Caco-2 (cell line): Measurements from ENCODE around the gene CLDN22. TPM values are rescaled to one million over a fixed set of nuclear protein-coding genes. Genes with fewer than 3 reads are reported as not detected.
A peak's percentile ranks its signal among the peaks of the same experiment; 100 is the strongest.

Source experiments
- BruUV-seq: library from RNA; stranded (reverse); fragments of 400-500 nt; replicated peaks from 2 replicates; lab custom pipeline; 2021; lab: Mats Ljungman, UMichigan
- CTCF ChIA-PET: fragments of 300-600 bp; sonication (Branson Sonifier 250); formaldehyde crosslinking; loops from one replicate; lab custom pipeline; 2022; ENCODE audit warnings: antibody characterized with exemption; lab: Charles Lee
- POLR2A ChIA-PET: fragments of 300-600 bp; sonication (Branson Sonifier 250); formaldehyde crosslinking; loops from one replicate; lab custom pipeline; 2022; ENCODE audit warnings: antibody characterized with exemption; lab: Charles Lee
- DNase-seq, 2 experiments: peaks; one replicate each; pipeline versions ENCODE4 v3.0.0 to v3.0.0-alpha.2; 2020 to 2022
- H3K27me3 ChIP-seq: replicated peaks from 2 replicates; pipeline ENCODE4 v1.6.0; 2011; ENCODE audit warnings: low read length; ENCODE audit not compliant: control insufficient read depth, insufficient read depth
- H3K36me3 ChIP-seq: 2 replicates; pipeline ENCODE4 v1.5.1; 2011; ENCODE audit warnings: low read length; ENCODE audit not compliant: control insufficient read depth, insufficient read depth
- H3K4me1 ChIP-seq: fragments of 250-450 bp; sonication (Bioruptor Pico); 2 replicates; pipeline ENCODE4 v1.5.1; 2020; ENCODE audit warnings: mild to moderate bottlenecking
- H3K4me3 ChIP-seq: 2 replicates; pipeline ENCODE4 v1.5.1; 2011; ENCODE audit warnings: low read depth, mild to moderate bottlenecking, control low read depth, low read length
- H3K9me3 ChIP-seq: fragments of 250-450 bp; sonication (Bioruptor Pico); 2 replicates; pipeline ENCODE4 v1.5.1; 2020; ENCODE audit warnings: mild to moderate bottlenecking, moderate library complexity
- H3K27ac Mint-ChIP-seq: one replicate; pipeline ENCODE4 v1.8.0; 2022; ENCODE audit warnings: mixed read lengths; ENCODE audit not compliant: unreplicated experiment
- H3K27me3 Mint-ChIP-seq: one replicate; pipeline ENCODE4 v1.8.0; 2022; ENCODE audit warnings: mixed read lengths; ENCODE audit not compliant: insufficient read depth, unreplicated experiment
- H3K36me3 Mint-ChIP-seq: one replicate; pipeline ENCODE4 v1.8.0; 2022; ENCODE audit warnings: mild to moderate bottlenecking, mixed read lengths; ENCODE audit not compliant: insufficient read depth, unreplicated experiment
- H3K4me1 Mint-ChIP-seq: one replicate; pipeline ENCODE4 v1.8.0; 2022; ENCODE audit warnings: low read depth, mixed read lengths; ENCODE audit not compliant: unreplicated experiment
- H3K4me3 Mint-ChIP-seq: one replicate; pipeline ENCODE4 v1.8.0; 2022; ENCODE audit warnings: mild to moderate bottlenecking, moderate library complexity, mixed read lengths; ENCODE audit not compliant: unreplicated experiment
- H3K9me3 Mint-ChIP-seq: one replicate; pipeline ENCODE4 v1.8.0; 2022; ENCODE audit warnings: mixed read lengths; ENCODE audit not compliant: unreplicated experiment
- CTCF ChIP-seq, 2 experiments: fragments of 200-600 bp in 1 of 2; IDR thresholded peaks; 1 replicate in 1 of 2; 2 replicates in 1 of 2; pipeline versions ENCODE4 v1.5.1 to v1.8.0; 2011 to 2022; ENCODE audit warnings: antibody characterized with exemption in 1 of 2, control low read depth in 1 of 2, inconsistent platforms in 1 of 2, low read depth in 1 of 2, low read length in 1 of 2, mild to moderate bottlenecking in 1 of 2, moderate library complexity in 1 of 2; ENCODE audit not compliant: insufficient read depth in 1 of 2, severe bottlenecking in 1 of 2, unreplicated experiment in 1 of 2
- intact Hi-C: fragments of 100-400 bp; cut with micrococcal nuclease; formaldehyde crosslinking; loops from one replicate; pipeline ENCODE4 v1.10.0; 2022; ENCODE audit not compliant: unreplicated experiment
- total RNA-seq: library from RNA; stranded (reverse); gene quantifications from 2 replicates; pipeline ENCODE4 v1.2.3, GENCODE V29; 2022

CLDN22 gene
- total RNA-seq, 1 experiment from 2014 or later = not detected

GRCh38 chr4:183322326-183322725, 2.2 kb upstream of the CLDN22 start, which contains the start of gene CLDN24:
Gene CLDN24 (minus strand): TSS chr4:183322426. CDS start chr4:183322426, 0 bp downstream.
- H3K9me3 Mint-ChIP-seq = no peaks in the 10 kb centered on the region
- no peaks in the 10 kb centered on the region for H3K27me3 Mint-ChIP-seq
- no peaks in the 10 kb centered on the region for H3K4me1 ChIP-seq
- no peak within 1 kb of the TSS for H3K4me3 ChIP-seq
- H3K9me3 ChIP-seq = 0 out of 2 replicates have a peak, but pooled peaks cover 8% of the 10 kb centered on the region
- no peak for TF ChIP-seq CTCF (IDR thresholded peaks at IDR 0.05; ENCODE audit: insufficient read depth in 1 of 2, low read depth in 1 of 2, low read length in 1 of 2, severe bottlenecking in 1 of 2, unreplicated experiment in 1 of 2)
- no peaks in the 10 kb centered on the region for H3K36me3 ChIP-seq
- ChIA-PET POLR2A (no interaction called here), CTCF (no interaction called here)
- no peak for DNase-seq
- H3K4me3 Mint-ChIP-seq = no peak within 1 kb of the TSS
- no TSS peak for BruUV-seq
- peaks cover 68% of the 10 kb centered on the region for H3K36me3 Mint-ChIP-seq
- no peaks in the 10 kb centered on the region for H3K4me1 Mint-ChIP-seq
- H3K27me3 ChIP-seq = no peaks in the 10 kb centered on the region
- intact Hi-C loops = no loop called here
- peak within 1 kb of the TSS; percentile 32 for H3K27ac Mint-ChIP-seq

- CTCF ChIA-PET = no interaction called here
- no peaks in the 10 kb centered on the region for H3K36me3 ChIP-seq
- no peak for DNase-seq
- no peak for TF ChIP-seq CTCF (IDR thresholded peaks at IDR 0.05; ENCODE audit: insufficient read depth in 1 of 2, low read depth in 1 of 2, low read length in 1 of 2, severe bottlenecking in 1 of 2, unreplicated experiment in 1 of 2)
- H3K36me3 Mint-ChIP-seq = peaks cover 62% of the 10 kb centered on the region
- POLR2A ChIA-PET = no interaction called here
- no peaks in the 10 kb centered on the region for H3K9me3 Mint-ChIP-seq
- no peaks in the 10 kb centered on the region for H3K4me1 ChIP-seq
- H3K9me3 ChIP-seq = 0 out of 2 replicates have a peak, but pooled peaks cover 8% of the 10 kb centered on the region
- no peak overlapping the region for H3K27ac Mint-ChIP-seq
- no peaks in the 10 kb centered on the region for H3K27me3 ChIP-seq
- no peaks in the 10 kb centered on the region for H3K27me3 Mint-ChIP-seq
- intact Hi-C loops = no loop called here
- no TSS peak for BruUV-seq
- no peak overlapping the region for H3K4me3 Mint-ChIP-seq
- no peaks in the 10 kb centered on the region for H3K4me1 Mint-ChIP-seq
- no peak overlapping the region for H3K4me3 ChIP-seq
These were observed 1.4 kb upstream of the CLDN22 start for GRCh38 chr4:183321516-183321915.

GRCh38 chr4:183321079-183321478, 1.0 kb upstream of the CLDN22 start:
- no peaks in the 10 kb centered on the region for H3K9me3 Mint-ChIP-seq
- TF ChIP-seq CTCF (IDR thresholded peaks at IDR 0.05; ENCODE audit: insufficient read depth in 1 of 2, low read depth in 1 of 2, low read length in 1 of 2, severe bottlenecking in 1 of 2, unreplicated experiment in 1 of 2) = no peak
- H3K36me3 Mint-ChIP-seq = peaks cover 62% of the 10 kb centered on the region
- no peak overlapping the region for H3K4me3 Mint-ChIP-seq
- intact Hi-C loops = no loop called here
- ChIA-PET CTCF (no interaction called here), POLR2A (no interaction called here)
- H3K4me1 ChIP-seq = no peaks in the 10 kb centered on the region
- H3K27ac Mint-ChIP-seq = no peak overlapping the region
- no peak overlapping the region for H3K4me3 ChIP-seq
- H3K4me1 Mint-ChIP-seq = no peaks in the 10 kb centered on the region
- no peaks in the 10 kb centered on the region for H3K36me3 ChIP-seq
- H3K27me3 ChIP-seq = no peaks in the 10 kb centered on the region
- DNase-seq = no peak
- no TSS peak for BruUV-seq
- 0 out of 2 replicates have a peak, but pooled peaks cover 6% of the 10 kb centered on the region for H3K9me3 ChIP-seq
- no peaks in the 10 kb centered on the region for H3K27me3 Mint-ChIP-seq
